Sigmoid colon (tissue), 7 donors: ENCODE data around the gene NRL. TPM values are rescaled to one million over a fixed set of nuclear protein-coding genes. Genes with fewer than 3 reads are reported as not detected.
A peak's percentile ranks its signal among the peaks of the same experiment; 100 is the strongest.

Source experiments
- DNase-seq: peaks from one replicate; pipeline ENCODE4 v3.0.0-alpha.2; 2019
- H3K27ac ChIP-seq, 4 donors: fragments of 200-600 bp; sonication (generic); one replicate each; pipeline ENCODE4 v1.5.1; 2016 to 2019; ENCODE audit warnings: mild to moderate bottlenecking in 1 of 4
- H3K27me3 ChIP-seq, 3 donors: fragments of 200-600 bp; sonication (generic); one replicate each; pipeline ENCODE4 v1.5.1; 2019; ENCODE audit warnings: mild to moderate bottlenecking in 1 of 3
- H3K36me3 ChIP-seq, 4 donors: fragments of 200-600 bp; sonication (generic); one replicate each; pipeline ENCODE4 v1.5.1; 2016 to 2019
- H3K4me1 ChIP-seq, 4 donors: fragments of 200-600 bp; sonication (generic); one replicate each; pipeline ENCODE4 v1.5.1; 2017 to 2019
- H3K4me3 ChIP-seq, 4 donors: fragments of 200-600 bp; sonication (generic); one replicate each; pipeline ENCODE4 v1.5.1; 2017 to 2019; ENCODE audit warnings: mild to moderate bottlenecking in 2 of 4, moderate library complexity in 1 of 4
- H3K9me3 ChIP-seq, 4 donors: fragments of 200-600 bp in 3 of 4; sonication (generic) in 3 of 4; one replicate each; pipeline versions ENCODE4 v1.5.1 to v1.6.1; 2013 to 2019
- EP300 ChIP-seq, 4 donors: sonication (generic); formaldehyde crosslinking; IDR thresholded peaks; one replicate each; pipeline ENCODE4 v1.6.1; 2017; ENCODE audit warnings: antibody characterized with exemption in 4 of 4
- POLR2A ChIP-seq, 2 donors: fragments of 450-650 bp; IDR thresholded peaks; one replicate each; pipeline ENCODE4 v1.6.1; 2016; ENCODE audit warnings: antibody characterized with exemption in 2 of 2, mild to moderate bottlenecking in 2 of 2, moderate library complexity in 2 of 2
- POLR2AphosphoS5 ChIP-seq, 4 donors: sonication (generic); formaldehyde crosslinking; IDR thresholded peaks; one replicate each; pipeline ENCODE4 v1.6.1; 2017; ENCODE audit warnings: antibody characterized with exemption in 4 of 4
- WGBS, 2 donors: extraction: QIAGEN DNeasy Blood & Tissue Kit; methylation state at CpG; one replicate each; pipeline ENCODE4 v1.1.7; 2013; 5-methylcytosine and 5-hydroxymethylcytosine counted together
- intact Hi-C: fragments of 100-400 bp; cut with DNase I; formaldehyde crosslinking; loops from one replicate; pipeline ENCODE4 v1.15.1; 2023
- polyA plus RNA-seq, 3 donors: library from polyadenylated mRNA; stranded (reverse); fragments of 200-250 nt; gene quantifications; one replicate each; pipeline ENCODE4 v1.2.3, GENCODE V29; 2013
- total RNA-seq, 4 donors: library from RNA; depleted of rRNA; stranded (reverse); fragments of >200 nt; gene quantifications; one replicate each; pipeline ENCODE4 v1.1.0, GENCODE V29; 2016
- TF ChIP-seq, protein P1 (sequence below), 4 experiments: fragments of 450-650 bp in 3 of 4; fragments of 200-600 bp in 1 of 4; IDR thresholded peaks; one replicate each; pipeline ENCODE4 v1.5.1; 2016 to 2019; ENCODE audit warnings: antibody characterized with exemption in 4 of 4, mild to moderate bottlenecking in 3 of 4, moderate library complexity in 2 of 4
- donor health status: healthy with polysubstance abuse.
- donor health status: Bipolar disorder and iron deficiency.
- donor health status: healthy.

The NRL gene
- total and polyA plus RNA-seq, 7 donors, result 0.71 to 2.9 (median 1.8) TPM

DNA sequence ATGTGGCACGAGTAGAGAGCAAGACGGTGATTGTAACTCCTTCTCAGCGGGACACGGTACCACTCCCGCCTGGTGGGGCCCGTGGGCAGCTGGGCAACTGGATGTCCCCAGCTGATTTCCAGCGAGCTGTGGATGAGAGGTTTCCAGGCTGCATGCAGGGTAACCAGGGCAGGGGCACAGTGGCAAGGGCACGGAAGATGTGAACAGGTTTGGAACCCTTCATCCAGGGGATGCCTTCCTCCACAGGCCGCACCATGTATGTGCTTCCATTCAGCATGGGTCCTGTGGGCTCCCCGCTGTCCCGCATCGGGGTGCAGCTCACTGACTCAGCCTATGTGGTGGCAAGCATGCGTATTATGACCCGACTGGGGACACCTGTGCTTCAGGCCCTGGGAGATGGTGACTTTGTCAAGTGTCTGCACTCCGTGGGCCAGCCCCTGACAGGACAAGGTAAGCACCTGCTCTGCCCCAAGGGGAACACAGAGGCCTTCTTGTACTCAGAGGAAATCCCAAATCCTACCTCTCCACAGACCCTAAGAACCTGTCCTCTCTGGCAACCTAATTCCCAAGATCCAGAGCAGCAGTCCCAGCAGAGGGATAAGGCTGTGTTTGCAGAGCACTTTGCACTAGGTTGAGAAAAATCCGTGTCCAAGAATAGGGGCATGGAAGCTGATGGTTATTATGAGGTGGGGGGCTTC is 16.4 kb downstream of the NRL start:
- Histone ChIP-seq H3K27ac (no peak overlapping the region), H3K4me3 (no peak overlapping the region), H3K4me1 (peaks cover 0 to 15% (median 8%) of the 10 kb centered on the region in 4 donors), H3K9me3 (no peaks in the 10 kb centered on the region), H3K27me3 (no peaks in the 10 kb centered on the region), H3K36me3 (peaks cover 0 to 12% (median 0%) of the 10 kb centered on the region in 4 donors)
- 94 to 96% methylated on average over 16 of the region's 16 CpGs for WGBS, 2 donors
- intact Hi-C loops, result loop anchor here (10.0 kb wide), 2 partner anchors 114 to 464 kb away; partner anchors contain the start of genes DHRS2 and DHRS4L2
- TF ChIP-seq, protein P1, sequence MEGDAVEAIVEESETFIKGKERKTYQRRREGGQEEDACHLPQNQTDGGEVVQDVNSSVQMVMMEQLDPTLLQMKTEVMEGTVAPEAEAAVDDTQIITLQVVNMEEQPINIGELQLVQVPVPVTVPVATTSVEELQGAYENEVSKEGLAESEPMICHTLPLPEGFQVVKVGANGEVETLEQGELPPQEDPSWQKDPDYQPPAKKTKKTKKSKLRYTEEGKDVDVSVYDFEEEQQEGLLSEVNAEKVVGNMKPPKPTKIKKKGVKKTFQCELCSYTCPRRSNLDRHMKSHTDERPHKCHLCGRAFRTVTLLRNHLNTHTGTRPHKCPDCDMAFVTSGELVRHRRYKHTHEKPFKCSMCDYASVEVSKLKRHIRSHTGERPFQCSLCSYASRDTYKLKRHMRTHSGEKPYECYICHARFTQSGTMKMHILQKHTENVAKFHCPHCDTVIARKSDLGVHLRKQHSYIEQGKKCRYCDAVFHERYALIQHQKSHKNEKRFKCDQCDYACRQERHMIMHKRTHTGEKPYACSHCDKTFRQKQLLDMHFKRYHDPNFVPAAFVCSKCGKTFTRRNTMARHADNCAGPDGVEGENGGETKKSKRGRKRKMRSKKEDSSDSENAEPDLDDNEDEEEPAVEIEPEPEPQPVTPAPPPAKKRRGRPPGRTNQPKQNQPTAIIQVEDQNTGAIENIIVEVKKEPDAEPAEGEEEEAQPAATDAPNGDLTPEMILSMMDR (IDR thresholded peaks at IDR 0.05), result no peak
- no peak for TF ChIP-seq POLR2AphosphoS5 (IDR thresholded peaks at IDR 0.05)
- no peak for TF ChIP-seq POLR2A (IDR thresholded peaks at IDR 0.05)
- TF ChIP-seq EP300 (IDR thresholded peaks at IDR 0.05), result no peak
- DNase-seq, result no peak

DNA sequence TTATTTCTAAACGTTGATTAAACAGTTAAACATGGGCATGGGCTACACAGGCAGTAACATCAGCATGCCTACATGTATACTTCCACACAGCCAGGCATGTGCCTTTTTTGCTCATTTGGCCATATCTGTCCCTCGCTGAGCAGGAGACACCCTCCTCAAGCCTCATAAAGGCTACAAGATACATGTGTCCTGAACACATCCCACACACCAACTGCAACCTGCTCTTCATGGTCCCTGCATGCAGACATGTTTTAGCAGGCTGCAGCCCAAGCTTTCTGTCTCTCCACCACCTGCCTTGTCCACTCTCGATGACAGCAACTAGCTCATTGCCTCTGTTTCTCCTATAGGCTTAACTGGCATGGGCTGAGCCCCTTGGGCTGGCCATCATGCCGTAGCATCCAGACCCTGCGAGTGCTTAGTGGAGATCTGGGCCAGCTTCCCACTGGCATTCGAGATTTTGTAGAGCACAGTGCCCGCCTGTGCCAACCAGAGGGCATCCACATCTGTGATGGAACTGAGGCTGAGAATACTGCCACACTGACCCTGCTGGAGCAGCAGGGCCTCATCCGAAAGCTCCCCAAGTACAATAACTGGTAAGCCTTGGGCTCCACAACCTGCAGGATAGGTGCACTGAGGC is 18.1 kb downstream of the NRL start:
- intact Hi-C loops, result loop anchor here (10.0 kb wide), 2 partner anchors 112 to 462 kb away; partner anchors contain the start of genes DHRS2 and DHRS4L2
- Histone ChIP-seq H3K4me1 (peaks cover 0 to 19% (median 9%) of the 10 kb centered on the region in 4 donors), H3K36me3 (peaks cover 0 to 12% (median 0%) of the 10 kb centered on the region in 4 donors), H3K27me3 (no peaks in the 10 kb centered on the region), H3K4me3 (no peak overlapping the region), H3K27ac (no peak overlapping the region), H3K9me3 (no peaks in the 10 kb centered on the region)
- no peak for TF ChIP-seq POLR2A (IDR thresholded peaks at IDR 0.05)
- 95 to 97% methylated on average over 8 of the region's 8 CpGs for WGBS, 2 donors
- no peak for DNase-seq

DNA sequence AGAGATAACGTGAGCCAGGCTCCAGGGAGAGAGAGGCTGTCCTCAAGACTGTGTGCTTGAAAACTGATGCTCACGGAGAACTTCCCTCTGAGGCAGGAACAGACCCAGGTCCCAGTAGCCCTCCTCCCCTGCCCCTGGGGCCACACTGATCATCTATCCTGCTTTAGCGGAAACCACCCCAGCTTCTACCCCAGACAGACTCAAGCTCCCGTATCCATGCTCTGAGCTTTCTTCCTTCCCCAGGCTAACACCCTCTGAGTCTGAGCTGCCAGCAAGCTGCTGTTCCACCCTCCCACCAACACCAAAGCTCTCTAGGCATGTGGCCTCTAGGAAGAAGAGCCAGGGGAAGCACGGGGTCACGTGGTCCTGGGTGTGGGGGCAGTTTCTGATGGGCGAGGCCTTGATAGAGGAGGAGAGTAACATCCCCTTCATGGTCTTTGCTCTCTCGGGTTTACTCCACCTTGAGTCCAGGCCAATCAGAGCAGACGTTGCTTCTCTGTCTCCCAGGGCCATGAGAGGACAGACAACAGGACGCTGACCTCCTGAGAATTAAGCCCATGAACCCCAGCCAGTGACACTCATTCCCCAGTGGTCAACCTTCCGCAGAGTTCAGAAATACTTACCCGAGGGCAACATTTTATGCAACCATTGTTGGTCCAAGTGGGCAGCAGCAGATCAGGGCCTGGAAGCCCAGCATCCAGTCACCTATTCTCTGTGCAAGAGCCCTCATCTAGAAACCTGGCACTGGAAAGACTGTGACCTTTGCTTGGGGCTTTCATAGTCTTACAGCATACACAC is 19.3 kb downstream of the NRL start:
- intact Hi-C loops, result loop anchor here (10.0 kb wide), 2 partner anchors 111 to 461 kb away; partner anchors contain the start of genes DHRS2 and DHRS4L2
- Histone ChIP-seq H3K27ac (peak overlapping the region; percentile 88 to 99 (median 89)), H3K9me3 (no peaks in the 10 kb centered on the region), H3K4me3 (peak overlapping the region in 3 of 4 donors; percentile 77 to 95 (median 82)), H3K27me3 (no peaks in the 10 kb centered on the region), H3K36me3 (peaks cover 0 to 12% (median 0%) of the 10 kb centered on the region in 4 donors), H3K4me1 (peaks cover 0 to 19% (median 9%) of the 10 kb centered on the region in 4 donors)
- WGBS, 2 donors, result 14 to 33% methylated on average over 12 of the region's 12 CpGs
- TF ChIP-seq, protein P1 (IDR thresholded peaks at IDR 0.05), result no peak
- TF ChIP-seq POLR2A (IDR thresholded peaks at IDR 0.05) (peak in 1 of 2 donors; percentile 75), POLR2AphosphoS5 (IDR thresholded peaks at IDR 0.05) (peak in 2 of 4 donors; percentile 47 to 59), EP300 (IDR thresholded peaks at IDR 0.05) (no peak)
- DNase-seq, result no peak

DNA sequence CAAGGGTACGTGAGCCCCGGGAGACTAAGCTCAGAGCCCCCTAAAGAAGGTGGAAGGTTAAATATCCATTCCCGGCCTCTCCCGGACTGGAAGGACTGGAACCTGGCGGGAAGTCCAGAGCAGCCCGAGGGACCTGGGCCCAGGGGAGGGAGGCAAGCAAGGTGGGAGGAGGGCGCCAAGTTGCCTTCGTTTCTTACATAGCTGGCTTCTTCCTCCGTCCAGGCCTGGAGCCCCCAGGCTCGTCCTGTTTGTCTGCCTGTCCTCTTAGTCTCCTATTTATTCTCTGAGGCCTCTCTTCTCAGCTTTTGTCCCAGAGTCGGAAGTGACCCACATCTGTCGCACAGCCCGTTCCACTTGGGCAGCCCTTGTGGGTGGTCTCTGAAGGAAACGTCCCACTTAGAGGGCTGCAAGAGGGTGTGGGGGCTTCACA is 19.9 kb downstream of the NRL start:
- Histone ChIP-seq H3K27me3 (no peaks in the 10 kb centered on the region), H3K27ac (peak overlapping the region; percentile 88 to 99 (median 89)), H3K36me3 (peaks cover 0 to 9% (median 0%) of the 10 kb centered on the region in 4 donors), H3K4me3 (peak overlapping the region; percentile 77 to 95 (median 86)), H3K4me1 (peaks cover 0 to 19% (median 9%) of the 10 kb centered on the region in 4 donors), H3K9me3 (no peaks in the 10 kb centered on the region)
- intact Hi-C loops, result loop anchor here (1.0 to 10.0 kb wide), 3 partner anchors 12 to 460 kb away; partner anchors contain the start of genes DHRS2 and DHRS4L2
- TF ChIP-seq POLR2A (IDR thresholded peaks at IDR 0.05) (no peak), EP300 (IDR thresholded peaks at IDR 0.05) (no peak)
- TF ChIP-seq, protein P1 (IDR thresholded peaks at IDR 0.05), result no peak
- 1 to 5% methylated on average over 14 of the region's 14 CpGs for WGBS, 2 donors
- DNase-seq, result no peak
